ENCODE results near the gene SIT1. TPM values are rescaled to one million over a fixed set of nuclear protein-coding genes. Genes with fewer than 3 reads are reported as not detected.

Gene SIT1
- total and polyA plus RNA-seq, 10 donors, result 24.2 to 82.7 (median 41.1) TPM

- no peak overlapping the region for H3K4me3 ChIP-seq
- peaks cover 16 to 53% (median 41%) of the 10 kb centered on the region in 6 donors for H3K4me1 ChIP-seq
- WGBS, 5 donors, result 64 to 85% (median 75%) methylated on average over 5 of the region's 5 CpGs
- H3K36me3 ChIP-seq, result peaks cover 0 to 12% (median under 1%) of the 10 kb centered on the region in 6 donors
- H3K27ac ChIP-seq, result no peak overlapping the region
- no peaks in the 10 kb centered on the region for H3K27me3 ChIP-seq (replicated peaks in 1 of 7)
- intact Hi-C loops (cut with DNase I; ENCODE audit: low total_unique reads), result loop anchor here (10.0 kb wide), 1 partner anchor 62 kb away; the partner anchor contains the start of gene TESK1
- TF ChIP-seq CTCF (IDR thresholded peaks at IDR 0.05 in 8 of 11, conservative IDR thresholded peaks at IDR 0.05 in 3 of 11), result no peak
- no peak for TF ChIP-seq POLR2AphosphoS5 (IDR thresholded peaks at IDR 0.05)
- no peak for TF ChIP-seq POLR2A (IDR thresholded peaks at IDR 0.05)
- H3K9me3 ChIP-seq, result no peaks in the 10 kb centered on the region
- DNase-seq, result no peak
Observed at GRCh38 chr9:35666549-35666948, 15.8 kb upstream of the SIT1 start.

- no peak for DNase-seq
- Histone ChIP-seq H3K27ac (peak overlapping the region in 2 of 8 donors; percentile 69 to 97), H3K4me3 (no peak overlapping the region), H3K36me3 (peaks cover 0 to 17% (median 3%) of the 10 kb centered on the region in 6 donors), H3K9me3 (no peaks in the 10 kb centered on the region), H3K4me1 (peaks cover 20 to 58% (median 46%) of the 10 kb centered on the region in 6 donors), H3K27me3 (replicated peaks in 1 of 7) (no peaks in the 10 kb centered on the region)
- TF ChIP-seq POLR2AphosphoS5 (IDR thresholded peaks at IDR 0.05), result no peak
- TF ChIP-seq CTCF (IDR thresholded peaks at IDR 0.05 in 8 of 11, conservative IDR thresholded peaks at IDR 0.05 in 3 of 11), result no peak
- no peak for TF ChIP-seq POLR2A (IDR thresholded peaks at IDR 0.05)
- WGBS, 5 donors, result 71 to 91% (median 79%) methylated on average over 1 of the region's 1 CpG
- intact Hi-C loops (cut with DNase I; ENCODE audit: low total_unique reads), result loop anchor here (10.0 kb wide), 1 partner anchor 61 kb away; the partner anchor contains the start of gene TESK1
Observed at GRCh38 chr9:35666045-35666444, 15.3 kb upstream of the SIT1 start.

- H3K4me1 ChIP-seq, result peaks cover 20 to 64% (median 52%) of the 10 kb centered on the region in 6 donors
- no peak for DNase-seq
- peak overlapping the region; percentile 34 to 81 (median 58) for H3K4me3 ChIP-seq
- intact Hi-C loops (cut with DNase I; ENCODE audit: low total_unique reads), result loop anchor here (10.0 kb wide), 1 partner anchor 61 kb away; the partner anchor contains the start of gene TESK1
- H3K9me3 ChIP-seq, result no peaks in the 10 kb centered on the region
- no peak for TF ChIP-seq CTCF (IDR thresholded peaks at IDR 0.05 in 8 of 11, conservative IDR thresholded peaks at IDR 0.05 in 3 of 11)
- TF ChIP-seq POLR2AphosphoS5 (IDR thresholded peaks at IDR 0.05), result no peak
- no peak for TF ChIP-seq POLR2A (IDR thresholded peaks at IDR 0.05)
- WGBS, 5 donors, result 17 to 23% (median 21%) methylated on average over 5 of the region's 5 CpGs
- H3K27me3 ChIP-seq (replicated peaks in 1 of 7), result no peaks in the 10 kb centered on the region
- H3K36me3 ChIP-seq, result peaks cover 0 to 23% (median 9%) of the 10 kb centered on the region in 6 donors
- H3K27ac ChIP-seq, result peak overlapping the region in 6 of 8 donors; percentile 62 to 97 (median 78)
Observed at GRCh38 chr9:35665471-35665818, 14.7 kb upstream of the SIT1 start.

GRCh38 chr9:35664531-35665470, 14.1 kb upstream of the SIT1 start, which contains the start of gene ARHGEF39:
Gene ARHGEF39 (minus strand): TSS chr9:35665195. CDS start chr9:35665169, 26 bp downstream.
- H3K27ac ChIP-seq, result peak within 1 kb of the TSS in 7 of 8 donors; percentile 62 to 97 (median 76)
- H3K4me1 ChIP-seq, result peaks cover 25 to 70% (median 58%) of the 10 kb centered on the region in 6 donors
- H3K36me3 ChIP-seq, result peaks cover 0 to 30% (median 13%) of the 10 kb centered on the region in 6 donors
- no peaks in the 10 kb centered on the region for H3K9me3 ChIP-seq
- DNase-seq, result peak; percentile 92
- 6 to 10% (median 8%) methylated on average over 38 to 58 of the region's 58 CpGs for WGBS, 5 donors
- H3K4me3 ChIP-seq, result peak within 1 kb of the TSS; percentile 34 to 81 (median 58)
- peak in 2 of 11 experiments; percentile 16 to 19 for TF ChIP-seq CTCF (IDR thresholded peaks at IDR 0.05 in 8 of 11, conservative IDR thresholded peaks at IDR 0.05 in 3 of 11)
- TF ChIP-seq POLR2AphosphoS5 (IDR thresholded peaks at IDR 0.05), result peak; percentile 68 to 83 (median 76)
- TF ChIP-seq POLR2A (IDR thresholded peaks at IDR 0.05), result no peak
- no peaks in the 10 kb centered on the region for H3K27me3 ChIP-seq (replicated peaks in 1 of 7)
- intact Hi-C loops (cut with DNase I; ENCODE audit: low total_unique reads), result loop anchor here (10.0 kb wide), 1 partner anchor 60 kb away; the partner anchor contains the start of gene TESK1

Data from spleen (tissue), 11 donors.